HG02571 (cell line): ENCODE data around the gene SUN1.

Source experiments
- ATAC-seq: cut with Tn5 transposase; IDR thresholded peaks from one replicate; pipeline ENCODE4 v1.9.1; 2021; ENCODE audit warnings: mild to moderate bottlenecking, moderate library complexity; ENCODE audit not compliant: unreplicated experiment

SUN1 gene

GRCh38 chr7:875476-876076 lies 43.3 kb downstream of the SUN1 start:
- ATAC-seq, result no peak

GRCh38 chr7:876077-876971 lies 44.0 kb downstream of the SUN1 start, which contains the start of gene GET4:
TSS of gene GET4 (plus strand) at chr7:876554. CDS start at chr7:876646, 92 bp downstream.
- peak; percentile 69 for ATAC-seq

DNA sequence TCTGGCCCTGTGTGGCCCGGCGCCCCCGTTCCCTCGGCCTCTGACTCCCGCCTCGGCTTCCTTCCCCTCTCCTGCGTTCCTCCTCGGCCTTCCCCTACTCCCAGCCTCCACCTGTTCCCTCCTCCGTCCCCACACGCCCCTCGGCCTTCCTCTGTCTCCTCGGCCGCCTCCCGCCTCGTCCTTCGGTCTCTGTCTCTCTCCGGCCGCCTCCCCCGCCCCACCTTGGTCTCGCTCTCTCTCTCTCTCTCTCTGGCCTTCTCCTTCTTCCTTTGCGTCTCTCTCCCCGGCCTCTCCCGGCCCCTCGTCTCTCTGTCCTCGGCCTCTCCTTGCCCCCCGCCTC lies 44.7 kb downstream of the SUN1 start:
- peak; percentile 21 for ATAC-seq

- no peak for ATAC-seq
Measured at GRCh38 chr7:877312-878232, 45.3 kb downstream of the SUN1 start.

- no peak for ATAC-seq
Measured at GRCh38 chr7:879093-879492, 46.8 kb downstream of the SUN1 start.

- ATAC-seq, result no peak
Measured at GRCh38 chr7:879706-880105, 47.4 kb downstream of the SUN1 start.

- ATAC-seq, result no peak
Measured at GRCh38 chr7:880450-880849, 48.2 kb downstream of the SUN1 start.

DNA sequence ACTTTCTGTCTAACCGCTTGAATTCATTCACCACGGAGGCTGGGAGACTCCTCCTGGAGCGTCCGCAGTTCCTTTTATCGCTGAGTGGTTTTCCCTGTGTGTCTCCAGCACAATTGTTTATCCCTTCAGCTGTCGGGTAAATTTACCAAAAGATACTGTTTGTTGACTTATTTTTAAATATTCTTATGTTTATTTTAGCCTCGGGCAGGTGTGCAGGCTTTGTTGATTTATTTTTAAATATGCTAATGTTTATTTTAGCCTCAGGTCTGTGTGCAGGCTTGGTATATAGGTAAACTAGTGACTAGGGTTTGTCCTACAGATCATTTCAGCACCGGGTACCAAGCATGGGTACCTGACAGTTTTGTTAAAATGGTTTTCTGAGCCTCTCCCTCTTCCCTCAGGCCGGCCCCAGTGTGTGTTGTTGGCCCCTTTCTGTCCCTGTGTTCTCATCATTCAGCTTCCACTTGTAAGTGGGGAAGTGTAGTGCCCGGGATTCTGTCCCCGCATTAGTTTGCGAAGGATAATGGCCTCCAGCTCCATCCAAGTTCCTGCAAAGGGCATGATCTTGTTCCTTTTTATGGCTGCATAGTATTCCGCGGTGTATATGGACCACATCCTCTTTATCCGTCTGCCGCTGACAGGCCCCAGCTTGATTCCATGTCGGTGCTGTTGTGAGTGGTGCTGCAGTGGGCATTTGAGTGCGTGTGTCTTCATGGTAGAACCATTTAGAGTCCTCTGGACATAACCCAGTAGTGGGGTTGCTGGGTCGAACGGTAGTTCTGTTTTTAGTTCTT lies 49.4 kb downstream of the SUN1 start:
- ATAC-seq, result no peak

- ATAC-seq, result no peak
Measured at GRCh38 chr7:882336-883035, 50.2 kb downstream of the SUN1 start.

DNA sequence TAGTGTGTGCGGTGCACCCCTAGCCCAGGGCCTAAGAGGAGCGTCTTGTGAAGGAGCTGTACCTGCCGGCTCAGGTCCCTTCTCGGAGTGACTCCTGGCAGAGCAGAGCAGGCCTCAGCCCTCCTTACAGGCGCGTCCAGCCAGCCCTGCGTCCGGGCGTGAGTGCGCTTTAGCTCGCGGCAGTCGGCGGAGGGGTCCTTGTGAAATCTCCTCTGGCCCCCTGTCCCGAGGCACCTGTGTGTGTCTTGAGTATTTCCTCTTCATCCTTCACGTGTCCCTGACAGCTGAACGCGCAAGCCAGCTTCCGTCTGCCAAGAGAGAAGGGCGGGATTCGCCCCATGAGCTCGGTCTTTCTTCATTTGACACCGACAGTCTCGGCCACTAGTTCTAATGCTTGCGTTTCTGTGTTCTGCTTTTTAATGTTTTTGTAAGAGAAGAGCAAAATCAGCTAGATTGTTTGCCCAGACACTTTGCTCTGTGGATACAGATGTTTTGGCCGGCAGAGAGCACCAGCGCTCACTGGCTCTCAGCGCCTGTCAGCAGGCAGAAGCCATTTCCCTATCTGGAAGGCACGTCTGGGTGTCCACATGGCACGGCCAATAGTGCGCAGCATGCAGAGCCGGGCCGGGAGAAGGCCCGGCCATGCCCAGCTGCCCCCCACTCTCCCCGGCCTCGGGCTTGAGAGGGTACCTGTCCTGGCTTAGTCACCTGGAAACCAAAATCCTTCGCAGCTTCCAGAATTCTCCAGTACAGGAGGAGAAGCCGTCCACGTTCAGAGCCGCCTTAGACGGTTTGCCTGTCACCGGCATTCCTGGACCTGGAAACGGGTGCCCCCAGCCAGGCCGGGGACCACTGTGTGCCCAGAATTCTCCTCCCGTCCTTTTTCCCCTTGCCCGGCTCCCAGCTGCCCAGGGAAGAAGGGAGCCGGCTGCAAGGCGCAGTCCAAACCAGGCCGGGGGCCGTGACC lies 51.1 kb downstream of the SUN1 start:
- ATAC-seq, result no peak

- ATAC-seq, result no peak
Measured at GRCh38 chr7:884191-885003, 52.1 kb downstream of the SUN1 start.

DNA sequence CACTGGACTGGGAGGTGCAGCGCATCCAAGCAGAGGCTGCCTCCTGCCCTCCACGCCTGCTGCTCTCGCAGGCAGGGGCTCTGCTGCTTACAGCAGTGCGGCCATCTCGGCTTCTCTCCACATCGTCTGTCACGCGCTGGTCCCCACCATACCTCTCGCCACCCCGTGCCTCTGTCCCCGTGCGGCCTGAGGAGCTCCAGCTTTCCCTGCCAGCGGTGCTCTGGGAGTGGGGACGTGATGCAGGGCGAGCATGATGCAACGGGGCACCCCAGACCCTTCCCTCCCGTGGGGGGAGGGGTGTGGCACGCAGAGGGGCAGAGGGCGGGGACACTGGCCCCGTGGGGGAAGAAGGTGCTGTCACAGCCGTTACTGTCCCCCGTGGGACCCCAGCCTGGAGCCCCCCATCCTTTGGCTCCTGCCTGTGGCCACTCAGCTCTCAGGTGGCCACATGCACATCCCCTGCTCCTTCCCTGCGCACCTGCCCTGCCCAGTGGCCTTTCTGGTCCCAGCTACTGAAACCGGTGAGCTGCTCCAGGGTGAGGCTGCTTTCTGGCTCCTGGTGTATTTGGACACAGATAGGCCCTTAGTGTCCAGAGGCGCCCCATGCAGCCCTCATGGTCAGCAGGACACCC lies 53.1 kb downstream of the SUN1 start:
- no peak for ATAC-seq

GRCh38 chr7:885893-886625 lies 53.8 kb downstream of the SUN1 start:
- ATAC-seq, result no peak

DNA sequence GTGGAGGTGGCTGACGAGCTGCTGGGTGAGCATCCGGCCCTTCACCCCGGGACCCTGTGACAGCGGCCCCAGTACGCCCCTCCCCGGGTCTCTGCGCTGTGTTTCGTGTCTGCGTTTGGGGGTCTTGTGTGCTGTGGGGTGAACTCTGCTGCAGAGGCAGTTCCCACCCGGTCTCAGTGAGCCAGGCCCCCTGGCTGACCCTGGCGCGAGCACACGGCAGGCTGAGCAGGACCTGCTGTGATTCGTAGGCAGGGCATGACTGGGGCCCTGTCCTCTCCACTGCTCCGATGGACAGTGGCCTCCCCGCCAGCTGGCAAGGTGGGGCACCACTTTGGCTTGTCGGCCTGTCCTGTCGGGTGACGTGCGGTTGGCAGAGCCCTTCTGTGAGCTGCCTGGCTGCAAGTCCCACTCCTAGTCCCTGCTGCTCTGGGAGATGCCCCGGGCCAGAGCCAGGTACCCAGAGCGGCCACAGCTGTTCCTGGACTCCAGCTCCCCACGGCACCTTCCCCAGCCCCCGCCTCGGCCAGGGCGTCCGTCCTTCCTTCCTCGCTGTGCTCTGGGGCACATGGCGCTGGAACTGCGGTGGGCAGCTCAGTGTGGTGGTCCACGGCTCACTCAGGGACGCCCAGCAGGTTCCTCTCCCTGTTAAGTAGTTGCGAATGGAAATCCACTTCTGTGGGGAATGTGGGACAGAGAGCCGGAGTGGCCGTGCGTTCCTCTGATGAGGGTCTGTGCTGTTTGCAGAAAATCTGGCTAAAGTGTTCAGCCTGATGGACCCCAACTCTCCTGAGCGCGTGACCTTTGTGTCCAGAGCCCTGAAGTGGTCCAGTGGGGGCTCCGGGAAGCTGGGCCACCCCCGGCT lies 54.6 kb downstream of the SUN1 start:
- ATAC-seq, result no peak

- no peak for ATAC-seq
Measured at GRCh38 chr7:887488-887820, 55.2 kb downstream of the SUN1 start.
